Naive B cell (primary cell): Measurements from ENCODE around the gene REM2. TPM values are rescaled to one million over a fixed set of nuclear protein-coding genes. Genes with fewer than 3 reads are reported as not detected.
A peak's percentile ranks its signal among the peaks of the same experiment; 100 is the strongest.
"Not testable (repeated sequence)": the region's sequence is repeated elsewhere in the genome, so short reads cannot be mapped to it uniquely, and the experiment has no call there.

ENCODE experiments used
- ATAC-seq, 2 donors: fragments of 150-1000 bp; cut with Tn5 transposase; 2 replicates each; pipeline ENCODE4 v1.10.0; 2021; ENCODE audit warnings: low read depth in 2 of 2, mild to moderate bottlenecking in 2 of 2, moderate library complexity in 2 of 2
- DNase-seq: peaks from one replicate; pipeline ENCODE4 v3.0.0; 2022
- H3K27ac Mint-ChIP-seq, 6 donors: one replicate each; pipeline ENCODE4 v1.8.0; 2020 to 2022; ENCODE audit warnings: mild to moderate bottlenecking in 6 of 6, mixed read lengths in 6 of 6, moderate library complexity in 5 of 6, inconsistent platforms in 2 of 6
- H3K27me3 Mint-ChIP-seq, 3 donors: one replicate each; pipeline ENCODE4 v1.8.0; 2021 to 2022; ENCODE audit warnings: mixed read lengths in 3 of 3, mild to moderate bottlenecking in 1 of 3
- H3K36me3 Mint-ChIP-seq, 2 donors: one replicate each; pipeline ENCODE4 v1.8.0; 2020 to 2022; ENCODE audit warnings: mixed read lengths in 2 of 2, inconsistent platforms in 1 of 2, mild to moderate bottlenecking in 1 of 2
- H3K4me1 Mint-ChIP-seq, 3 donors: one replicate each; pipeline ENCODE4 v1.8.0; 2020 to 2022; ENCODE audit warnings: mixed read lengths in 3 of 3, inconsistent platforms in 1 of 3, mild to moderate bottlenecking in 1 of 3, moderate library complexity in 1 of 3
- H3K4me3 Mint-ChIP-seq, 8 donors: one replicate each; pipeline ENCODE4 v1.8.0; 2020 to 2022; ENCODE audit warnings: mild to moderate bottlenecking in 8 of 8, mixed read lengths in 8 of 8, moderate library complexity in 8 of 8, inconsistent platforms in 2 of 8
- H3K9me3 Mint-ChIP-seq, 7 donors: one replicate each; pipeline ENCODE4 v1.8.0; 2020 to 2022; ENCODE audit warnings: mixed read lengths in 7 of 7, mild to moderate bottlenecking in 5 of 7, inconsistent platforms in 2 of 7, moderate library complexity in 1 of 7
- polyA plus RNA-seq, 6 donors: library from polyadenylated mRNA; unstranded; fragments of 300-500 nt; fragmentation: Illumina TruSeq; gene quantifications; one replicate each; pipeline ENCODE4 v1.2.3, GENCODE V29; 2021; ENCODE audit warnings: low read depth in 6 of 6

The REM2 gene
- polyA plus RNA-seq, 6 donors from 2014 or later, result 1.1 to 2.3 (median 1.4) TPM

- no peaks in the 10 kb centered on the region for H3K9me3 Mint-ChIP-seq
- ATAC-seq (peak; percentile 77 to 85), DNase-seq (peak; percentile 47)
- H3K27me3 Mint-ChIP-seq, result no peaks in the 10 kb centered on the region
- peaks cover 6 to 11% (median 9%) of the 10 kb centered on the region in 3 donors for H3K4me1 Mint-ChIP-seq
- peaks cover 15 to 28% of the 10 kb centered on the region in 2 donors for H3K36me3 Mint-ChIP-seq
- H3K4me3 Mint-ChIP-seq, result no peak overlapping the region
- H3K27ac Mint-ChIP-seq, result peak overlapping the region in 4 of 6 donors; percentile 5 to 81 (median 26)
Measured at GRCh38 chr14:22900081-22900799, 17.2 kb downstream of the REM2 start.

- peaks cover 6 to 14% (median 9%) of the 10 kb centered on the region in 3 donors for H3K4me1 Mint-ChIP-seq
- DNase-seq (no peak), ATAC-seq (no peak)
- H3K9me3 Mint-ChIP-seq, result no peaks in the 10 kb centered on the region
- H3K27me3 Mint-ChIP-seq, result no peaks in the 10 kb centered on the region
- H3K4me3 Mint-ChIP-seq, result no peak overlapping the region
- peaks cover 26 to 42% of the 10 kb centered on the region in 2 donors for H3K36me3 Mint-ChIP-seq
- peak overlapping the region in 3 of 6 donors; percentile 60 to 81 (median 65) for H3K27ac Mint-ChIP-seq
Measured at GRCh38 chr14:22901799-22902198, 18.8 kb downstream of the REM2 start.

- H3K36me3 Mint-ChIP-seq, result peaks cover 26 to 42% of the 10 kb centered on the region in 2 donors
- DNase-seq (no peak), ATAC-seq (no peak)
- peaks cover 6 to 10% (median 9%) of the 10 kb centered on the region in 3 donors for H3K4me1 Mint-ChIP-seq
- no peaks in the 10 kb centered on the region for H3K9me3 Mint-ChIP-seq
- H3K4me3 Mint-ChIP-seq, result no peak overlapping the region
- no peaks in the 10 kb centered on the region for H3K27me3 Mint-ChIP-seq
- H3K27ac Mint-ChIP-seq, result peak overlapping the region in 4 of 6 donors; percentile 44 to 88 (median 64)
Measured at GRCh38 chr14:22903742-22904087, 20.7 kb downstream of the REM2 start.

GRCh38 chr14:22905627-22906026 is 22.6 kb downstream of the REM2 start:
- Mint-ChIP-seq H3K36me3 (peaks cover 33 to 47% of the 10 kb centered on the region in 2 donors), H3K9me3 (no peaks in the 10 kb centered on the region), H3K27ac (no peak overlapping the region), H3K4me1 (peaks cover 0 to 10% (median 10%) of the 10 kb centered on the region in 3 donors), H3K4me3 (no peak overlapping the region), H3K27me3 (no peaks in the 10 kb centered on the region)
- no peak for ATAC-seq
- DNase-seq, result no peak

DNA sequence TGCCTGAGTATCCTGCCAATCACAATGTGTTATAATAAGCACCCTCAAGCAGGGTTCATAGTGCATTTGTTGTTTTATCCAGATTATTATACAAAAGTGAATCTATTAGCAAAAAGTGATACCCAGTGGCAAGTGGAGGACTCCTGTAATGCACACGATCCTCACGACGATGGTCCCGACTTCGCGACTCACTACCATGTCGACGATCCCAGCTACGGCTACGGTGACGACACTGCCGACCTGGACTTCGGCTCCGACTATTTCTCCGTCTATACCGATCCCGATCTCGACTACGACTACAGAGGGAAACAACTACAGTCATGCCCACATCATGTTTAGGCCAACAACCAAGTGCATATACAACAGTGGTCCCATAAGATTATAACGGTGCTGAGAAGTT is 23.1 kb downstream of the REM2 start:
- Mint-ChIP-seq H3K36me3 (peaks cover 33 to 43% of the 10 kb centered on the region in 2 donors), H3K9me3 (no peaks in the 10 kb centered on the region), H3K4me3 (no peak overlapping the region), H3K27ac (peak overlapping the region in 1 of 6 donors; percentile 38), H3K4me1 (peaks cover 0 to 10% (median 10%) of the 10 kb centered on the region in 3 donors), H3K27me3 (no peaks in the 10 kb centered on the region)
- ATAC-seq (no peak), DNase-seq (no peak)

- Mint-ChIP-seq H3K27ac (no peak overlapping the region), H3K4me1 (peaks cover 10 to 20% (median 14%) of the 10 kb centered on the region in 3 donors), H3K27me3 (no peaks in the 10 kb centered on the region), H3K36me3 (peaks cover 30 to 33% of the 10 kb centered on the region in 2 donors), H3K9me3 (no peaks in the 10 kb centered on the region), H3K4me3 (no peak overlapping the region)
- no peak for DNase-seq
- ATAC-seq, result no peak
Measured at GRCh38 chr14:22907429-22907828, 24.4 kb downstream of the REM2 start.

DNA sequence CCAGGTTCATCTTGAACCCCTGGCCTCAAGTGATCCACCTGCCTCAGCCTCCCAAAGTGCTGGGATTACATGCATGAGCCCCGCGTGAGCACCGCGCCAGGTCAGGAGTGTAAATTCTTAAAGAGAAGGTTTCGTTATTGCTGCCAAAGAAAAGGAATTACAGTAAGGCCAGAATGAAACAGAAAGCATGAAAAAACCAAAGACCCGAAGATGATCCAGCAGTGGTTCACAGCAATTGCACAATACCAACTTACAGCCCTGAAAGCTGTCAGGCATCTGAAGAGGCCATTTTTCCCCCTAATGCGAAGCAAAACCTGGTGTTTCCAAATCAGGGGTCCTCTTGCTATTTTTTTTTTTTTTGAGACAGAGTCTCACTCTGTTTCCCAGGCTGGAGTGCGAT is 25.6 kb downstream of the REM2 start:
- peaks cover 15 to 22% (median 16%) of the 10 kb centered on the region in 3 donors for H3K4me1 Mint-ChIP-seq
- no peak overlapping the region for H3K27ac Mint-ChIP-seq
- ATAC-seq (no peak), DNase-seq (no peak)
- H3K36me3 Mint-ChIP-seq, result peaks cover 30 to 33% of the 10 kb centered on the region in 2 donors
- H3K4me3 Mint-ChIP-seq, result peak overlapping the region in 1 of 8 donors; percentile 64
- no peaks in the 10 kb centered on the region for H3K27me3 Mint-ChIP-seq
- H3K9me3 Mint-ChIP-seq, result no peaks in the 10 kb centered on the region

DNA sequence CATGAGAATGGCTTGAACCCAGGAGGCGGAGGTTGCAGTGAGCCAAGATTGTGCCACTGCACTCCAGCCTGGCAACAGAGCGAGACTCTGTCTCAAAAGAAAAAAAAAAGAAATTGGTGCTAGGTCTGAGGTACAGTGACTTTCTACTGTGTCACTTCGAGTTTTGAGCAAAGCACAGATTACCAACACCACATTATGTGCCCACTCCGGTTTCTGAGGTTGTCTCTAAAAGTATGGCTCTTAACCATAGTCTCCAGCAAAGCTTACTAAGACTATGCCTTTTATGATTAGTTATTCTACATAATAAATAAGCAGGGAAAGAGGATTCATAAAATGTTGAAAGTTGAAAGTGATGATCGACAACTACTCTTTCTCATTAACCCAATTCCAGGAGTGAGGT is 27.9 kb downstream of the REM2 start:
- ATAC-seq (no peak), DNase-seq (no peak)
- H3K27me3 Mint-ChIP-seq, result no peaks in the 10 kb centered on the region
- H3K9me3 Mint-ChIP-seq, result no peaks in the 10 kb centered on the region
- H3K4me3 Mint-ChIP-seq, result no peak overlapping the region
- no peak overlapping the region for H3K27ac Mint-ChIP-seq
- peaks cover 15 to 42% (median 23%) of the 10 kb centered on the region in 3 donors for H3K4me1 Mint-ChIP-seq
- peaks cover 15 to 16% of the 10 kb centered on the region in 2 donors for H3K36me3 Mint-ChIP-seq

DNA sequence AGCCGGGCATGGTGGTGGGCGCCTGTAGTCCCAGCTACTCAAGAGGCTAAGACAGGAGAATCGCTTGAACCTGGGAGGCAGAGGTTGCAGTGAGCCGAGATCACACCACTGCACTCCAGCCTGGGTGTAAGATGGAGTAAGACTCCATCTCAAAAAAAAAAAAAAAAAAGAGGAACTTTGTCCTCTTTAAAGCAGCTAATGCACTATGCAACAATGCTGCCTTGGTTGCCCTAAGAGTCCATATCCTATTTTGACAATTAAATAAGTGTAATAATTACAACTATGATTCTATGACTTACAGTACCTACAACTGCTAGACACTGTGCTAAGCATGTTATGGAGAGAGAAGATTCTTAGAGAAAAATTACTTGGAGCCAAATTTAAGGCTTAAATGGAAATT is 31.8 kb downstream of the REM2 start:
- ATAC-seq, H3K9me3 Mint-ChIP-seq, H3K27me3 Mint-ChIP-seq, DNase-seq, H3K36me3 Mint-ChIP-seq: not testable (repeated sequence)
- peak overlapping the region in 1 of 8 donors; percentile 72 for H3K4me3 Mint-ChIP-seq
- H3K4me1 Mint-ChIP-seq, result peaks cover 20 to 76% (median 43%) of the 10 kb centered on the region in 3 donors
- peak overlapping the region in 4 of 6 donors; percentile 54 to 78 (median 63) for H3K27ac Mint-ChIP-seq

DNA sequence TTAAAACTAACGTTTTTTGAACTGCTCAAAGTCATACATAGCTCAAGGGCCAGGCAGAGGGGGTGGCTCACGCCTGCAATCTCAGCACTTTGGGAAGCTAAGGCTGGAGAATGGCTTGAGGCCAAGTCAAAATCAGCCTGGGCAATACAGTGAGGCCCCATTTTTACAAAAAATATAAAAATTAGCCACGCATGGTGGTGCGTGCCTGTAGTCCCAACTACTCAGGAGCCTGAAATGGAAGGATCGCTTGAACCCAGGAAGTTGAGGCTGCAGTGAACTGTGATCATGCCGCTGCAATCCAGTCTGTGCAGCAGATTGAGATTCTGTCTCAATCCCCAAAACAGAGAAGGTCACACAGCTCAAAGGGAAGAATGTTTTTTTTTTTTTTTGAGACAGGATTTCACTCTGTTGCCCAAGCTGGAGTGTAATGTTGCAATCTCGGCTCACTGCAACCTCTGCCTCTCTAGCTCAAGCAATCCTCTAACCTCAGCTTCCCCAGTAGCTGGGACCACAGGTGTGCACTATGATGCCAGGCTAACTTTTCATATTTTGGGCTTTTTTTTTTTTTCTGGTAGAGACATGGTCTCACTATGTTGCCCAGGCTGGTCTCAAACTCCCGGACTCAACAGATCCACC is 33.0 kb downstream of the REM2 start:
- H3K36me3 Mint-ChIP-seq, result peaks cover 5 to 7% of the 10 kb centered on the region in 2 donors
- peaks cover 20 to 79% (median 43%) of the 10 kb centered on the region in 3 donors for H3K4me1 Mint-ChIP-seq
- peak overlapping the region; percentile 20 to 100 (median 80) for H3K27ac Mint-ChIP-seq
- DNase-seq, result no peak
- no peaks in the 10 kb centered on the region for H3K27me3 Mint-ChIP-seq
- peak overlapping the region in 3 of 8 donors; percentile 25 to 96 (median 67) for H3K4me3 Mint-ChIP-seq
- no peak for ATAC-seq
- no peaks in the 10 kb centered on the region for H3K9me3 Mint-ChIP-seq

GRCh38 chr14:22918804-22919600 is 36.0 kb downstream of the REM2 start, which contains the start of gene RBM23:
Gene RBM23, minus strand, starts transcription at chr14:22919149.
- H3K4me1 Mint-ChIP-seq, result peaks cover 15 to 62% (median 34%) of the 10 kb centered on the region in 3 donors
- peak within 1 kb of the TSS; percentile 100 for H3K27ac Mint-ChIP-seq
- DNase-seq, result peak; percentile 99
- peaks cover 9 to 27% of the 10 kb centered on the region in 2 donors for H3K36me3 Mint-ChIP-seq
- peak; percentile 87 to 89 for ATAC-seq
- no peaks in the 10 kb centered on the region for H3K9me3 Mint-ChIP-seq
- no peaks in the 10 kb centered on the region for H3K27me3 Mint-ChIP-seq
- peak within 1 kb of the TSS; percentile 95 to 100 (median 98) for H3K4me3 Mint-ChIP-seq

DNA sequence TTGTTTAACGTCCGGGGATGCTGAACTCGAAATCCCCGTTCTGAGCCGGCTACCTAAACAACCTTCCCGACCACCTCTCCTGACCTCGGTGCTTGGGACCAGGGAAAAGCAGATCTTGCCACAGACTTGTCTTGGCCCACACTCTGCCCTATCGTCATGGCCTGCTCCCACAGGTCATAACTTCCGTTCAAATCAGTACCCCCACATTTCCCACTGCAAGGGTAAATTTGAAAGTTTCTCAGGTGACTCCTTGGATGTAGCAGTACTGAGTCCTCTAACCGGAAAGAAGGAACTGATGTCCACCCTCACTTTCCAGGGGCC is 36.5 kb downstream of the REM2 start:
- H3K4me1 Mint-ChIP-seq, result peaks cover 15 to 58% (median 34%) of the 10 kb centered on the region in 3 donors
- H3K27ac Mint-ChIP-seq, result peak overlapping the region; percentile 100
- no peaks in the 10 kb centered on the region for H3K27me3 Mint-ChIP-seq
- peaks cover 9 to 27% of the 10 kb centered on the region in 2 donors for H3K36me3 Mint-ChIP-seq
- no peaks in the 10 kb centered on the region for H3K9me3 Mint-ChIP-seq
- no peak for DNase-seq
- H3K4me3 Mint-ChIP-seq, result peak overlapping the region; percentile 95 to 100 (median 98)
- peak in 1 of 2 donors; percentile 0 for ATAC-seq

DNA sequence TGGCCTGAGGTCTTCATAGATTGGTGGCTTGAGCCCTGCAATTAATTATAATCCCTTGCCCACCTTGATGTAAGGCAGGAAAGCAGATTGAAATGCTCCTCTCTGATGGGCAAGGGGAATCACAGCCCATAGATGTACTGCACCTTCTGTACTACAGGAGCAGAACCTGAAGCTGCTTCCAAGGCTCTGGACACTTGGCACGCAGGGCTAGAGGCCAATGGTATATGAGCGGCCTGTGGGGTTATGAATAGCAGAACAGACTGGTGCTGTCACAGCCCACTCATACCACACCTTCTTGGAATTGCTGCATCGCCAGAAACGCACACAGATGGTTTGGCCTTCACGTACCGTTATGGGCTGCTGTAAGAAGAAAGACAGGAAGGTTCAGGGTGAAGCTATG is 37.7 kb downstream of the REM2 start:
- peaks cover 15 to 47% (median 26%) of the 10 kb centered on the region in 3 donors for H3K4me1 Mint-ChIP-seq
- DNase-seq, result no peak
- no peaks in the 10 kb centered on the region for H3K27me3 Mint-ChIP-seq
- ATAC-seq, result no peak
- no peaks in the 10 kb centered on the region for H3K9me3 Mint-ChIP-seq
- peak overlapping the region in 3 of 6 donors; percentile 88 to 100 (median 100) for H3K27ac Mint-ChIP-seq
- H3K36me3 Mint-ChIP-seq, result peaks cover 9 to 27% of the 10 kb centered on the region in 2 donors
- peak overlapping the region in 4 of 8 donors; percentile 6 to 99 (median 54) for H3K4me3 Mint-ChIP-seq
